Measurements from ENCODE around the gene PPARG.

- no peak for TF ChIP-seq EZH2 (IDR thresholded peaks at IDR 0.05; ENCODE audit: borderline replicate concordance, low read depth, low read length, severe bottlenecking)
- TF ChIP-seq CTCF (IDR thresholded peaks at IDR 0.05; ENCODE audit: borderline replicate concordance, extremely low read depth, low read length, poor library complexity, severe bottlenecking) = no peak
Observed at GRCh38 chr3:12427551-12427950, 138.7 kb downstream of the PPARG start.
